HG03457 (cell line): ENCODE data around the gene FRS2.

ENCODE experiments used
- ATAC-seq: cut with Tn5 transposase; IDR thresholded peaks from one replicate; pipeline ENCODE4 v1.9.1; 2021; ENCODE audit warnings: moderate number of reproducible peaks; ENCODE audit not compliant: unreplicated experiment

FRS2 gene

DNA sequence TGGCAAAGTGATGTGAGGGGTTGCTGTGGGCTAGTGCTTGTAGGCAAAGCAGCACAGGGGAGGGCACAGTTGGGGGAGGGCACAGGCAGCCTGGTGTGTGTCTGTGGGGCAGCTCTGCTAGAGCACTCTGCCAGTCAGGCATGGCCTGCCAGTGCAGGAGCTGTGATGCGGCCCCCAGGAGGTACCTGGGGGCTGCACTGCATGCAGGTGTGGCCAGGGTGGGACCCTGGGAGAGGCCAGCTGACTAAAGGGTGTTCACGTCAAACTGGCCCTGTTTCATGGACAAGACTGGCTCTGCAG lies 54.1 kb downstream of the FRS2 start:
- no peak for ATAC-seq

DNA sequence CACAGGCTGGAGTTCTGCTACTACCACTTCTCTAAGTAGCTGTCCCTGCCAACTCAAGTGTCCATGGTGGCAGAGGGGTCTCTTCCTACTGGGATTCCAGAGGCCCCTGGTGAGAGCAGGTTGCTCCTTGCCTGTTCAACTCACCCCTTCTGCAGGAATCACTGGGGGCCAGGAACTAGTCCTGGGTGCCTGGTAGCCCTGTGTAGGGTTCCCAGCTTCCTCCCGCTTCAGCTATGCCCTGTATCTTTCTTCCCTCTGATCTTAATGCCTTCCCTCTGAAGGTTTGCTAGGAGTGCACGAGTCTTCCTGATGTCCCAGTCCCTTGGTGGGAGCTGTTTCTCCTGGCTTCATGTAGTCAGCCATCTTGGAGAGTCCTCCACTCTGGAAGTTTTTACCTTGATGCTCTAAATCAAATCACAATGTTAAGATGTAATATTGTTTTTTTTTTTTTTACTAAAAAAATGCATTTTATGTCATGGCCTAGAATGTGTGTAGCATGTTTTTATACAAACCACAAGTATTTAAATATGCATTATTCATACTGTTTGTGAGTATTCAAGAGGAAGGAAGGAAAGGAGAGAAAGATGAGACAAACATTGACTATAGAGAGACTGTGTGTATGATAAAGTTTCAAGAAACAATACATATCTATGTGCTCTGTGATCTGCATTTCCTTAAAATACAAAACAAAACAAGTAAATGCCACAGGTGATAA lies 54.7 kb downstream of the FRS2 start:
- no peak for ATAC-seq

DNA sequence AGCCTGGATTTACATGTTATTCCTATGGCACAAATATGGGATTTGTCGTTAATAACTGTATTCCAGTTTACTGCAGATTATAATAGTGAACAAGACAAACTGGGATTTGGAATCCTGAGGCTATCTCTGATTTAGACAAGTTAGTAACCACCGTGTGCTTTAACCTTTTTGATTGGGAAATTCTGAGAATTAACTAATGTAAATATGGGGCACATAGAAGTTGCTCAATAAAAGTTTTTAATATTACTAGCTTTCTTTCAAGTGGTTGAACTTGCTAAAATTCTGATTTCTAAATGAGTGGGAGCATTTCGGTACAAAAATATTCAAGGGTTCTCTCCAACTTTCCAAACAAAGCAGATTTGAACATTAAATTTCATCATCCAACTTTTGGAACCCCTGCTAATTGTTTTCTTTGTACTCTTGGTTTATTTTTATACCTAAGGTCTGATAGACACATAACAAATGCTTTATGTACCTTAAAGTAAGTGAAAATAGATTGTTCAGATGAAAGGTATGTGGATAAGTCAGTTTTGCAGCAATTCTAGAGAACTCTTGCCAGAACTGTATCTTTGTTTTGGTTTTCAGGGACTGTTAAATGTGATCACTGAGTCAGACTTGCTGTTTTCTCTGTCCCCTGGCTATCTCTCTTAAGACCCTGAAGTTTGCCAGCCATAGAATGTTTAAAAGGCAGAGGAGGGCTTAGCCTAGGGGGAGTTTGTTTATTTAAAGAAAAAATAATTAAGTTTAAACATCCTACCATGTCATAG lies 57.5 kb downstream of the FRS2 start:
- ATAC-seq, result no peak

- no peak for ATAC-seq
These were observed 58.8 kb downstream of the FRS2 start for GRCh38 chr12:69529021-69529420.

DNA sequence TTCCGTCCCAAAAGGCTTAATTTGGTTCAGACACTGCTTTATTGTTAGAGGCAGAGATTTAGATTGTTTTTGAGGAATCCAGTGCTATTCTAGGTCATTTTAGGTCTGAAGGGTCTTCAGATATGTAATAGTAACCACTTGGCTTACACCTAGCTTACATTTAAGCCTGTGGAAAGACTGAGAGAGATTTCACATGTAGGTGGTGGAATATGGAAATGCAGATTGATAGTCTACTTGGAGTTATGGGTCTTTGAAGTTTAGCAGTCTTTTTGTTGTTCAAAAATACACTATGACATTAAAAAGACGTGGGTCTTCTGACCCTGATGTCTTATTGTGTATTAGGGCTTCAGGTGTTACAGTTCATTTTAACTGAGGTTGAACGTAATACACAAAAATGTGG lies 63.7 kb downstream of the FRS2 start:
- ATAC-seq, result no peak

DNA sequence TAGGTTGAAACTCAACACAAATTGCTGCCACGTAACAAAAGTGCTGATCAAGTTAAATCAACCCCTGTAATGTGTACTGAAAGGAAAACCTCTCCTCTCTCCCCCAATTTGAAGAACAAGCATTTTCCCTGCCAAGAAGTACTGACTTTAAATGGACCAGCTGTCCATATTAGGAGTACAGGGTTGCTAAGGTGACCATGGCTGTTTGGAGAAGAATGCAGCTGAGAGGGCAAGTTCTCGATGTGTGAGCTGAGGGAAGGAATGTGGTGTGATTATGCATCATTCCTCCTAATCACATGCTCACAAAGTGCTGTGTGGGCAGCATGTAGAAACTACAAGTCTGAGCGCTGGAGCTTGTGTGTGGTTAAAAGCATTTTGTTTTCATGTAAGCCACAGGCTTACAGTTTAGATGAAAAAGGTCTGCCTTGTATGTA lies 64.2 kb downstream of the FRS2 start:
- peak; percentile 89 for ATAC-seq

DNA sequence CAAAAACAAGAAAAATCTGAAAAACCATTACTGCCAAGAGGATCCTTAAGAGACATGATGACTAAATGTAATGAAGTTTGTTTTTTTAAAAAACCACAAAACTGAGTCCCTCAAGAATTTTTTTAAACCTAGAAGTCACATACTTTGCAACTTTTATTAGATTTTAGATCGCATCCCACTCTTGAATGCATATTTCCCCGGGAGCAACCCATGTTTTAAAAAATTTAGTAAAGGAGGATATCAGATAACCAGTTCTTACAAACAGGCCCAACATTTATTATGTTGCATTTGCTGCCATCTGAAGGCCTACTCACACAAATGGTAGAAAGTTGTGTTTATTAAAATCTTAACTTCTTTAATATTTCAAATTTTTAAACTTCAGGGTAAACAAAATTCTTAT lies 70.8 kb downstream of the FRS2 start:
- no peak for ATAC-seq

DNA sequence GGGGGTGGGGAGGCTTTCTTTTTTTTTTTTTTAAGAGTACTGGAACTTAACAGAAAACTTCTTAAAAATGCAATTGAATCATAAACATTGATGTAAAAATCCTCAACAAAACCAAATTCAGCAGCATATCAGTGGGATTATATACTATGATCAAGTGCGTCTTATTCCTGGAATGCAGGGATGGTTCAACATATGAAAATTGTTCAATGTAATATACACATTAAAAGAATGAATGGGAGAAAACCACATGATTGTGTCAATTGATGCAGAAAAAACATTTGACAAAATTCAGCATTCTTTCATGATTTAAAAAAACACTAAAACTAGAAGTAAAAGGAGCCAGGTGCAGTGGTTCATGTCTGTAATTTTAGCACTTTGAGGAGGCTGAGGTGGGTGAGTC lies 73.9 kb downstream of the FRS2 start:
- ATAC-seq, result no peak

DNA sequence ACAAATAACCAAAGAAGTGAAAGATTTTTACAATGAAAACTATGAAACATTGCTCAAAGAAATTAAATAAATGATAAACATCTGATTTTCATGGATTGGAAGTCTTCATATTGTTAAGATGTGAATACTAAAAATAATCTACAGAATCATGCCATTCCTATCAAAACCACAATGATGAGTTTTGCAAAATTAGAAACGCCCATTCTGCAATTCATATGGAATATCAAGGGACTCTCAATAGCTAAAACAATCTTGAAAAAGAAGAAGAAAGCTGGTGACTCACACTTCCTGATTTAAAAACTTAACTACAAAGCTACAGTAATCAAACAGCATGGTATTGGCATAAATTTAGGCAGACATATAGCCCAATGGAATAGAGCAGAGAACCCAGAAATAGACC lies 74.9 kb downstream of the FRS2 start:
- ATAC-seq, result no peak

- peak; percentile 69 for ATAC-seq
These were observed 76.7 kb downstream of the FRS2 start for GRCh38 chr12:69546693-69547438.

DNA sequence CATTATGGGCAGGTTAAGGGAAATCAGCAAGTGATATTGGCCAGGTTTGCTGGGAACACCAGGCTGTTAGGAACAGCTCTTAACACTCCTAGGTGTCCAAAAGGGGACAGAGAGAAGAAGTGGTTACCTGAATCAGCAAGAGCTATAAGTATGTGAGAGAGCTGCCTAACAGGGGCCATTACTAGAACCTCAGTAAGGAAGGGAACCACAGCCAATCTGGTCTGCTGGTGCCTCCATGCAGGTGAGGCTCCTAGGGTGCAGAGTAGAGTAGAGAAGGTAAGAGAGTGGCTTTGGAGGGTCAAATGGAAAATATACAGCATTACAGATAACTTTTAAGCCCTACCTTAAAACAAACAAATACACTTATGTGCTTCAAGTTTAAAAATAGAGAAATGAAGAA lies 78.5 kb downstream of the FRS2 start:
- ATAC-seq, result no peak

DNA sequence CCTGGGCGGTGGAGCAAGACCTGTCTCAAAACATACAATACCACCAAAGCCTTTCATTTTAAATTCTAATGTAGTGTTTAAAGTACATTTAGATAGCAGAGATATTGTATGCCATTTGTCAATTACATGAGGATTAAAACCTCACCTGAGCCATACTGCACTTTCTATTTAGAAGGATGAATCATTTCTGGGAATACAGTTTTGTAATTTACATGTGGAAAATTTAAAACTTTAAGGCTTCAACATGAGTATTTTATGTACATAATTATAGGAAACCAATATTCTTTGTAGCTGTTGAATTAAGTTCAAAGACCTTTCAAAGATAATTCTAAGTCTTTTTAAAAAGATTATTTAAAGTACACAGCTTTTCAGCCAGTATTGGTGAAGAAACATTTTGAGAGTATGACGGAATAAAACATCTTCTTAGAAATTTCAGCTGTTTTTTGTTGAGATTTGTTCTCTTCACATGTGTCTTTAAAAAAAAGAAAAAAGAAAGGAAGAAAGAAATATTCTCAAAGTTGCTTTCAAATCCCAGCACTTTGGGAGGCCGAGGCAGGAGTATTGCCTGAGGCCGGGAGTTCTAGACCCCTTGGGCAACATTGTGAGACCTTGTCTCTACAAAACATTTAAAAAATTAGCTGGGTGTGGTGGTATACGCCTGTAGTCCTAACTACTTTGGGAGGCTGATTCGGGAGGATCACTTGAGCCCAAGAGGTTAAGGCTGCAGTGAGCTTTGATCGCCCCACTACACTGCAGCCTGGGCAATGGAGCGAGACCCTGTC lies 80.6 kb downstream of the FRS2 start:
- ATAC-seq, result no peak

- no peak for ATAC-seq
These were observed 83.5 kb downstream of the FRS2 start for GRCh38 chr12:69553628-69554248.

DNA sequence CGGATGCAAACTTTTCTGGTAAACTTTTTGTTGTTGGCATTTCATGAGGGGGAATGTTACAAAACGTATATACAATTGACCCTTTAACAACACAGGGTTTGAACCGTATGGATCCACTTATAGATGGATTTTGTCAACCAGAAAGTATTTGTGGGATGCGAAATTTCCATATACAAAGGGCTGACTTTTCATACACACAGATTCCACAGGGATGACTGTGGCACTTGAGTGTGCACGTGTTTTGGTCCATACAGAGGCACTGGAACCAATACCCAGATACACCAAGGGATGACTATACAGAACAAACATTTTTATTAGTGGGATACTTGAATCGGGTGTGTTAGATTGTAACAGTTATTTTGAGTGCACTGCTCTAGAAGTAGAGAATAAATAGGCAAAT lies 85.3 kb downstream of the FRS2 start:
- ATAC-seq, result no peak

- no peak for ATAC-seq
These were observed 86.2 kb downstream of the FRS2 start for GRCh38 chr12:69556383-69556782.

GRCh38 chr12:69563166-69563762 lies 93.1 kb downstream of the FRS2 start:
- ATAC-seq, result no peak

DNA sequence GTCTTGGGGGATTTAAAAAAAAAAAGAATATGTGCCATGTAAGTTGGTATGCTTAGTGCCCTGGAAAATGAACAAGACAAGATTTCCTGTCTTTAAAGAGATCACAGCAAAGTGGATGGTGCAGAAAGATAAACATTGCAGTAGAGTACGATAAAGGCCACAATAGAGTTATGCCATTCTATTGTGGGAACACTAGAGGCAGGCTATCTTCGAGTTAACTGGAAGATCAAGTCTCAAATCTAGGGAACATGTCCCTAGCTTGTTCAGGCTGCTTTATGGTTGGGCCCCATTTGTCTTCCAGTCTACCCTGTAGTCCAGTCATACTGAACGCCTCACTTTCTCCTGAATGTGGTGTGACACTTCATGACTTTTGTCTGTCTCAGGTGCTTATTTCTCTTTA lies 96.4 kb downstream of the FRS2 start:
- ATAC-seq, result no peak

GRCh38 chr12:69569236-69569635 lies 99.0 kb downstream of the FRS2 start:
- no peak for ATAC-seq

GRCh38 chr12:69570000-69570516 lies 99.9 kb downstream of the FRS2 start:
- ATAC-seq, result no peak
